NCI-H2227 (cell line): ENCODE results near the gene SULT1C3.

Source experiments
- DNase-seq: peaks from one replicate; lab custom pipeline; 2025; ENCODE audit not compliant: unreplicated experiment; lab: John Stamatoyannopoulos, UW

SULT1C3 gene

GRCh38 chr2:108301558-108301957 lies 61.8 kb downstream of the SULT1C3 start:
- no peak for DNase-seq

GRCh38 chr2:108304975-108305374 lies 65.2 kb downstream of the SULT1C3 start:
- DNase-seq = no peak

GRCh38 chr2:108305901-108306300 lies 66.1 kb downstream of the SULT1C3 start:
- no peak for DNase-seq

GRCh38 chr2:108309903-108310302 lies 70.1 kb downstream of the SULT1C3 start:
- no peak for DNase-seq
